Mesendoderm (in vitro differentiated cells): ENCODE data around the gene GNG7.

ENCODE experiments used
- DNase-seq: peaks from one replicate; pipeline ENCODE4 v3.0.0; 2013
- H2AK5ac ChIP-seq: 2 replicates; pipeline ENCODE4 v1.6.1; 2013; ENCODE audit warnings: low read length, inconsistent platforms
- H2BK120ac ChIP-seq: 2 replicates; pipeline ENCODE4 v1.6.1; 2013; ENCODE audit warnings: low read depth, mild to moderate bottlenecking, low read length, moderate library complexity, mixed read lengths
- H2BK15ac ChIP-seq: replicated peaks from 2 replicates; pipeline ENCODE4 v1.6.1; 2013; ENCODE audit warnings: low read depth, mild to moderate bottlenecking, moderate library complexity
- H2BK5ac ChIP-seq: 2 replicates; pipeline ENCODE4 v1.6.1; 2013; ENCODE audit warnings: low read length, inconsistent platforms
- H3K18ac ChIP-seq: 2 replicates; pipeline ENCODE4 v1.6.1; 2013; ENCODE audit warnings: mild to moderate bottlenecking, low read length, mixed read lengths
- H3K23ac ChIP-seq: one replicate; pipeline ENCODE4 v1.6.1; 2013; ENCODE audit warnings: low read length
- H3K27ac ChIP-seq: 2 replicates; pipeline ENCODE4 v1.5.1; 2013; ENCODE audit warnings: low read depth, mild to moderate bottlenecking, inconsistent platforms, low read length, moderate library complexity
- H3K27me3 ChIP-seq: 2 replicates; pipeline ENCODE4 v1.6.1; 2013; ENCODE audit warnings: low read length, control low read depth, mild to moderate bottlenecking, inconsistent platforms; ENCODE audit not compliant: insufficient read depth, poor library complexity
- H3K36me3 ChIP-seq: 2 replicates; pipeline ENCODE4 v1.6.1; 2013; ENCODE audit warnings: low read length, inconsistent platforms; ENCODE audit not compliant: control insufficient read depth, insufficient read depth
- H3K4ac ChIP-seq: one replicate; pipeline ENCODE4 v1.6.1; 2013; ENCODE audit warnings: low read depth, mild to moderate bottlenecking, low read length, moderate library complexity
- H3K4me1 ChIP-seq: 2 replicates; pipeline ENCODE4 v1.6.1; 2013; ENCODE audit warnings: low read depth, low read length, inconsistent platforms; ENCODE audit not compliant: control insufficient read depth
- H3K4me2 ChIP-seq: 2 replicates; pipeline ENCODE4 v1.6.1; 2013; ENCODE audit warnings: low read length
- H3K4me3 ChIP-seq: 2 replicates; pipeline ENCODE4 v1.5.1; 2013; ENCODE audit warnings: mild to moderate bottlenecking, low read length
- H3K56ac ChIP-seq: one replicate; pipeline ENCODE4 v1.6.1; 2013; ENCODE audit warnings: low read length
- H3K79me1 ChIP-seq: 2 replicates; pipeline ENCODE4 v1.6.1; 2013; ENCODE audit warnings: low read length, inconsistent platforms
- H3K79me2 ChIP-seq: 2 replicates; pipeline ENCODE4 v1.6.1; 2013; ENCODE audit warnings: mild to moderate bottlenecking, low read length; ENCODE audit not compliant: control insufficient read depth, insufficient read depth
- H3K9ac ChIP-seq: 2 replicates; pipeline ENCODE4 v1.6.1; 2013; ENCODE audit warnings: low read length, inconsistent platforms
- H4K5ac ChIP-seq: one replicate; pipeline ENCODE4 v1.6.1; 2013; ENCODE audit warnings: low read length
- H4K8ac ChIP-seq: one replicate; pipeline ENCODE4 v1.6.1; 2013; ENCODE audit warnings: low read depth, mild to moderate bottlenecking, control low read depth, low read length, moderate library complexity
- WGBS: extraction: QIAGEN DNeasy Blood & Tissue Kit; methylation state at CpG from one replicate; pipeline ENCODE4 v1.1.7; 2013; ENCODE audit warnings: low lambda C conversion rate, missing lambda C conversion rate; ENCODE audit not compliant: insufficient coverage; ENCODE audit errors: extremely low coverage; 5-methylcytosine and 5-hydroxymethylcytosine counted together

Gene GNG7

DNA sequence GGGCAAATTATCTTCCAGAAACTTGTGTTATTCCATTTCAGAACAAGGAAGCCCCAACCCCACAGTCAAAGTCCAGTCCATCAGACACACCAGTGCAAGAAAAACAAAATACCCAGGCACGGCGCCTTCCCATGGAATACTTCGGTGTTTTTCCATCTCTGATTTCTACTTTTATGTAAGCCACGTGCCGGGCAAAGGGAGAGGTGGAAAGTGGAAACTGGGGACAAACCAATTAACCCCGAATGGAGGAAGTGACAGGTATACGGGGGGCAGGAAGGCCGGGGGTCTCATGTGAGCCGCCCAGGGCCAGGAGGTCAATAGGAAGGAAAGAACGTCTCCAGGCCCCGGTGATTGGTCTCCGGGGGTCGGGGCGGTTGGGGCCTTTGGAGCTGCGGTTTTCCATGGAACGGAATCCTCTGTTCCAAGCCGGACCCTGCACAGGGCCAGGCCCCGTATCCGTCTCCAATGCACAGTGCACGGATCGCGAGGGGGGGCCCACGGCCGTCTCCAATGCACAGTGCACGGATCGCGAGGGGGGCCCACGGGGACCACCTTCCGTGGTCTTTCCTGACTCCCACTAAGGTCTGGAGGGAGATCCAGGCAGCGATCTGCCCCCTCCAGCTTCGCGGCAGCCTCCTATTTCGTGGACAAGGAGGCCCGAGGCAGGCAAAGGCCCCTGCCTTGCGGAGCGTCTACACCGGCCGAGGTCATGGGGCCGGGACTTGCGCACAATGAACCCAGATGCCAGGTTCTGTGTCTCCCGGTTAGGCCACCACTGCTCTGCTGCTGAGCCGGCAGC, 146.9 kb downstream of the GNG7 start:
- no peak overlapping the region for H3K18ac ChIP-seq
- DNase-seq: no peak
- no peak overlapping the region for H4K5ac ChIP-seq
- H3K27me3 ChIP-seq: no peaks in the 10 kb centered on the region
- no peak overlapping the region for H3K4ac ChIP-seq
- H3K79me2 ChIP-seq: no peaks in the 10 kb centered on the region
- H3K79me1 ChIP-seq: no peaks in the 10 kb centered on the region
- H3K27ac ChIP-seq: no peak overlapping the region
- no peak overlapping the region for H3K4me2 ChIP-seq
- H3K4me1 ChIP-seq: no peaks in the 10 kb centered on the region
- H2BK120ac ChIP-seq: no peak overlapping the region
- no peak overlapping the region for H4K8ac ChIP-seq
- H3K4me3 ChIP-seq: no peak overlapping the region
- no peak overlapping the region for H2BK15ac ChIP-seq
- no peak overlapping the region for H2AK5ac ChIP-seq
- H3K36me3 ChIP-seq: no peaks in the 10 kb centered on the region
- H3K56ac ChIP-seq: peak overlapping the region; percentile 34
- H2BK5ac ChIP-seq: no peak overlapping the region
- no CpG with 5 or more reads among the region's 42 CpGs for WGBS
- H3K9ac ChIP-seq: no peak overlapping the region
- no peak overlapping the region for H3K23ac ChIP-seq

- Histone ChIP-seq H3K56ac (no peak overlapping the region), H3K4me3 (no peak overlapping the region), H4K8ac (no peak overlapping the region), H2BK15ac (no peak overlapping the region), H2BK120ac (no peak overlapping the region), H3K79me2 (no peaks in the 10 kb centered on the region), H3K9ac (no peak overlapping the region), H3K27ac (no peak overlapping the region), H3K36me3 (no peaks in the 10 kb centered on the region), H3K27me3 (no peaks in the 10 kb centered on the region), H3K18ac (no peak overlapping the region), H3K23ac (no peak overlapping the region), H3K79me1 (no peaks in the 10 kb centered on the region), H4K5ac (no peak overlapping the region), H3K4me1 (no peaks in the 10 kb centered on the region), H2BK5ac (no peak overlapping the region), H3K4me2 (no peak overlapping the region), H2AK5ac (no peak overlapping the region), H3K4ac (no peak overlapping the region)
- WGBS: no CpG with 5 or more reads among the region's 6 CpGs
- DNase-seq: no peak
Observed at GRCh38 chr19:2554856-2555255, 147.6 kb downstream of the GNG7 start.

DNA sequence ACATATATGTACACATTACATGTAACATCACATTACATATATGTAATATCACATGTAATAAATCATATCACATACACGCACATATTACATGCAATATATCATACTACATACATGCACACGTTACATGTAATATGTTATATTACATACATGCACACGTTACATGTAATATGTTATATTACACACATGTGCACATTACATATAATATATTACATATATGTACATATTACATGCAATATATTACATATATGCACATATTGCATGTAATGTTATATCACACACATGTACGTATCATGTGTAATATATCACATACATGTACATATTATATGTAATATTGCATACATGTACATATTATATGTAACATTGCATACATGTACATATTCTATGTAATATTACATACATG, 149.0 kb downstream of the GNG7 start:
- Histone ChIP-seq H4K5ac (no peak overlapping the region), H2AK5ac (no peak overlapping the region), H3K79me1 (no peaks in the 10 kb centered on the region), H3K18ac (no peak overlapping the region), H3K4me3 (no peak overlapping the region), H4K8ac (no peak overlapping the region), H3K23ac (no peak overlapping the region), H3K27ac (no peak overlapping the region), H3K9ac (no peak overlapping the region), H3K4me1 (no peaks in the 10 kb centered on the region), H2BK15ac (no peak overlapping the region), H3K79me2 (no peaks in the 10 kb centered on the region), H3K4ac (no peak overlapping the region), H3K56ac (no peak overlapping the region), H3K27me3 (no peaks in the 10 kb centered on the region), H2BK5ac (no peak overlapping the region), H3K36me3 (no peaks in the 10 kb centered on the region), H2BK120ac (no peak overlapping the region), H3K4me2 (no peak overlapping the region)
- WGBS: 100% methylated on average over 2 of the region's 4 CpGs
- DNase-seq: no peak

- no peak overlapping the region for H2BK5ac ChIP-seq
- H3K4ac ChIP-seq: no peak overlapping the region
- H3K23ac ChIP-seq: no peak overlapping the region
- DNase-seq: peak; percentile 47
- H2BK120ac ChIP-seq: no peak overlapping the region
- H2BK15ac ChIP-seq: no peak overlapping the region
- H3K4me2 ChIP-seq: no peak overlapping the region
- H4K5ac ChIP-seq: no peak overlapping the region
- no peaks in the 10 kb centered on the region for H3K4me1 ChIP-seq
- no peak overlapping the region for H2AK5ac ChIP-seq
- no peak overlapping the region for H3K9ac ChIP-seq
- no CpG with 5 or more reads among the region's 11 CpGs for WGBS
- no peaks in the 10 kb centered on the region for H3K36me3 ChIP-seq
- no peak overlapping the region for H3K18ac ChIP-seq
- H3K27me3 ChIP-seq: no peaks in the 10 kb centered on the region
- H3K79me2 ChIP-seq: no peaks in the 10 kb centered on the region
- H3K4me3 ChIP-seq: no peak overlapping the region
- H3K79me1 ChIP-seq: no peaks in the 10 kb centered on the region
- H3K56ac ChIP-seq: no peak overlapping the region
- H4K8ac ChIP-seq: no peak overlapping the region
- H3K27ac ChIP-seq: no peak overlapping the region
Observed at GRCh38 chr19:2552859-2553258, 149.6 kb downstream of the GNG7 start.

DNA sequence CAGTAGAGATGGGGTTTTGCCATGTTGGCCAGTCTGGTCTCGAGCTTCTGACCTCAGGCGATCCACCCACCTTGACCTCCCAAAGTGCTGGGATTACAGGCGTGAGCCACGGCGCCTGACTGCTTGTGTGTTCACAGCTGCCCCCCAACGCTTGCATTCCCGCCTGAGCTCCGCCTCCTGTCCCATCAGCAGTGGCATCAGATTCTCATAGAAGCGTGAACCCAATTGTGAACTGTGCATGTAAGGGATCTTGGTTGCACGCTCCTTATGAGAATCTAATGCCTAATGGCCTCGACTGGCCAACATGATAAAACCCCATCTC, 150.7 kb downstream of the GNG7 start:
- H2AK5ac ChIP-seq: no peak overlapping the region
- no peak overlapping the region for H3K18ac ChIP-seq
- no peaks in the 10 kb centered on the region for H3K79me2 ChIP-seq
- no peak overlapping the region for H4K8ac ChIP-seq
- H3K36me3 ChIP-seq: no peaks in the 10 kb centered on the region
- H3K27ac ChIP-seq: no peak overlapping the region
- H3K4me1 ChIP-seq: no peaks in the 10 kb centered on the region
- H3K23ac ChIP-seq: no peak overlapping the region
- H3K79me1 ChIP-seq: no peaks in the 10 kb centered on the region
- H3K4me2 ChIP-seq: no peak overlapping the region
- no peak overlapping the region for H4K5ac ChIP-seq
- H2BK120ac ChIP-seq: no peak overlapping the region
- H3K4ac ChIP-seq: no peak overlapping the region
- H3K9ac ChIP-seq: no peak overlapping the region
- no peak overlapping the region for H2BK15ac ChIP-seq
- no peak overlapping the region for H2BK5ac ChIP-seq
- no peak for DNase-seq
- no peak overlapping the region for H3K4me3 ChIP-seq
- no peaks in the 10 kb centered on the region for H3K27me3 ChIP-seq
- H3K56ac ChIP-seq: no peak overlapping the region
- no CpG with 5 or more reads among the region's 11 CpGs for WGBS
